T-helper 1 cell (primary cell): ENCODE data around the gene PRR20G.
"Not testable (repeated sequence)": the region's sequence is repeated elsewhere in the genome, so short reads cannot be mapped to it uniquely, and the experiment has no call there.

Experiments
- DNase-seq, 5 donors: peaks; one replicate each; pipeline ENCODE4 v3.0.0-alpha.2; 2012 to 2020
- total RNA-seq, 4 donors: gene quantifications; one replicate each; lab custom pipeline; 2026; lab: John Stamatoyannopoulos, UW

Gene PRR20G
- 0 reads per million in 4 donors for total RNA-seq

DNA sequence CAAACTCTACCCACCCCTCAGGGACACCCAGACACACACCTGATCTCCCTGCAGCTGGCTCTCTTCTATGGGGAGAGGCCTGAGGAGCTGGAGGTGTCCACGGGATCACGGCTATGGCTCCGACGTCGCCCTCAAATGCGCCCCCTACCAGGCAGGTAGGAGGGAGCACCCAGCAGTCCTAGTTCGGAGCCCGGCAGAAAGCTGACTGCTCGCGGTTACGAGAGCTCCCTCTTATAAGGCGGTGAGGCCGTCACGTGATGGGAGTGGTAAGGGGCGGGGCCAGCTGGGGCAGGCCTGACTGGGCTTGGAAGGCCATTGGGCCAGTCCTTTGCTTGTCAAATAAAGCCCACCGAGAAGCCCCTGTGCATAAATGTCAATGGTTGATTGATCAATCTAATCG is at the start of gene PRR20G:
PRR20G (minus strand) TSS at position 207 of the 400 bp plus-strand sequence. CDS start 681 bp downstream, outside the sequence.
- no peak for DNase-seq

DNA sequence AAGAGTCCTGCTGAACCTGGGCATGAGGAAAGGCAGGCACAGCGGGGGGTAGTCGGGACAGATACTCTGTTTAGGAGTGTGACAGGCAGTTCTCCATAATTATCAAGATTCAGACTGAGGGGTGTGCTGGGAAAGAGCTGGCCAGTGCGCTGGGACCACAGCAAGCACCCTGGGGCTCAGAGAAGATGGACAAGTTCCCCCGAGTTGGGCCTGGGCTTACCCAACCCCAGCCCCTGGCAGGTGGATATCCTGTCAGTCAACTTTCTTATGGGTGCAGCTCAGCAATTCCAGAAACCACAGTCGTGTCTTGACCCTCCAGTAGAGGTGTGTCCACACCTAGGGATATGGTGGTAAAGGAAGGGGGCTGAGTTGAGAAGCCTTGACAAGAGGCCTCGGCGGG is 49.2 kb upstream of the PRR20G start:
- no peak for DNase-seq

DNA sequence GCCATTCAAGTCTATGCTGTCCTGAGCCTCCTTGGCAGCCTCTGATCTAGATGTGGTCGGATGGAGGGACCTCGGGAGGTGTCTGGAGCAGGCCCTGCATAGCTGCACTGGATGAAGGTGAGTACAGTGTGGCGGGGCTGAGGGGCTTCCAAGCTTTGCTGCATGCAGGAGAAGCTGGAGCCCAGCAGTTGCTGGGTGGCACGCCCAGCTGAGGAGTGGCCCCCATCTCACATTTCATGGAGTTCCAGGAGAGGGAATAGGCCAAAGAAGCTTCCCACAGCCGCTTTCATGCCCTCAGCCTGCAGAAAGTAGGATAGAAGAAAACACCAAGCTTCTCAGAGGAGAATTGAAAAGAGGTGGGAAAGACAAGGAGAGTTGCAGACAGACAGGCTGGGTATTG is 48.3 kb upstream of the PRR20G start:
- DNase-seq, result no peak

DNA sequence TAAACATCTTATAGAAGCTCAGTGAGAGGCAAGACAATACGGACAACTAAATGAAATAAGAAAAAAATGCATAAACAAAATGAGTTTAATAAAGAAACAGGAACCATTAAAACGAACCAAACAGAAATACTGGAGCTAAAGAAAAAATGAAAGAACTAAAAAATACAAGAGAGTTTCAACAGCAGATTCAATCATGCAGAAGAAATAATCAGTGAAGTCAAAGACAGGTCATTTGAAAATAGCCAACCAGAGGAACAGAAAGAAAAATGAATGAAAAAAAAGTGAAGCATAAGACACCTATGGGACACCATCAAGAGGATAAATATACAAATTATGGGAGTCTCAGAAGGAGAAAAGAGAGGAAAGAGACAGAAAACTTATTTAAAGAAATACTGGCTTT is 42.5 kb upstream of the PRR20G start:
- no peak for DNase-seq

DNA sequence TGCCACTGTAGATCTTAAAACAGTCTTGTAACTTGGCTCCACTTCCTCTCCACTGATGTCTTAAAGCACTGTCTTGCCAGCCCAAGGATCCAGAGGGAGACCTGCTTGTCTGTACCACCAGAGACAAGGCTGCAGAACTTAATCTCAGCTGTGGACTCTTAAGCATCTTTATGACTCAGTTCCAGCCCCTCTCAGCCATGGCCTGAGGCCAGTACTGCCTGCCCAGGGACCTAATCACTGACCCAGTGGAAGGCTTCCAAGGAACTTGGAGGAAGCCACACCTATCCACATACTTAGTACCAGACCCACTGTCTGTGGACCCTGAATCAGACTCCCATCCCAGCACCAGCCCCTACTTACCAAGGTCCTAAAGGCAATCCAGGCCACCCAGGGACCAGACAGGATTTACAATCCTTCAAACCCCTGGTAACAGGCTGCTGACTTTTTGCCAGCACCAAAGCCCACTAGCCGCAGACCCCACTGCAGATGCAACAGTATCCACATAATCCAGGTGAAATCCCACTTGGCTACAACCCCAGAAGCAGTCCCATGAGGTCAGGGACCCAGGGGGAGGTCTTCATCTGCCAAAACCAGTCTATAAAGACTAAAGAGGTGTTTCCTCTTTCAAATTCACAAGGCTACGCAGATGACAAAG is 41.9 kb upstream of the PRR20G start:
- DNase-seq, result no peak

DNA sequence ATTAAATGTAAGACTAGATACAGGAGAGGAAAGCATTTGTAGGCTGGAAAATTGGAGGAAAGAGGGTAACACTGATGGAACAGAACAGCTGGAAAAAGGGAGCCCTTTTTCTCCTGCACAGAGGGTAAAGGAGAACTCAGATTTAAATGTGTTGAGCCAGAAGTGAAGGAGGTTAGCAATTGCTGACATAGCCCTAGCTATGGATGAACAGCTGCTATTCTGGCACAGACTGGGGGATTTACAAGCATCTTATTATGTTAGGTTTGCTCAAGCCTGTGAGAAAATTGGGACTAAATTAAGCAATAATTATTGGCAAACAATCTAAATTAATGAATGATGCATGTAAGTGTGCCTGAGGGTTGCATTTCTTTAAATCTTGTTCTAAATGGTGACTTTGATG is 40.6 kb upstream of the PRR20G start:
- DNase-seq, result no peak

DNA sequence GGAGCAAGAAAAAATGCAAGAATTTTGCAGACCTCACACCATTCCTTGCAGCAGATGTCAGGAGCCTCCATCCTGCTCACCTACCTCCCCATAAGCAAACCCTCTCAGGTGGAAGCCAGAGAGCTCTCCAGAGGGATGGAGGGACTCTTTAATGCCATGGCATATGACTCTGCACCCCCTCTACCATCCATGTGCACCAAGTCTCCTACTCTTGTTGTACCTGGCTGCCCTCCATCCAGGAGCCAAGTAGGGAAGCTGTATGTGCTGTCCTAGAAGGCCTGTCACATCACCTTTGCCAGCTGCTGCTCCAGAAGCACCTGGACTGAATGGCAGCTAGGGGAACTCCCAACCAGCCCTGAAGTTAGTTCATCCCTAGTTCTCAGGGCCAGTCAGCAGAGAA is 38.5 kb upstream of the PRR20G start:
- no peak for DNase-seq

DNA sequence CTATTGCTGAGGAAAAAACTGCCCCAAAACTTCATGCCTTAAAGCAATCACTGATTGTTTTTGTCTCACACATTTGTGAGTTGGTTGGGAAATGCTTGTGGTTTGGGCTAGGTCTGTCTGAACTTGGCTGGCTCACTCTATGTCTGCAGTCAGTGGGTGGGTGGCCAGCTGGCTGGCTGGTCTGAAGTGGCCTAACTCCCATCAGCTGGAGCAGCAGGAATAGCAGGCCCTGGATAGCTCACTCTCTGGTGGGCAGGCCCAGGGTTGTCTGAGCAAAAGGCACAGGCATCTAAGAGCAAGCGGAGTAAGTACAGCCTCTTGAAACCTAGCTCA is 37.7 kb upstream of the PRR20G start:
- no peak for DNase-seq

DNA sequence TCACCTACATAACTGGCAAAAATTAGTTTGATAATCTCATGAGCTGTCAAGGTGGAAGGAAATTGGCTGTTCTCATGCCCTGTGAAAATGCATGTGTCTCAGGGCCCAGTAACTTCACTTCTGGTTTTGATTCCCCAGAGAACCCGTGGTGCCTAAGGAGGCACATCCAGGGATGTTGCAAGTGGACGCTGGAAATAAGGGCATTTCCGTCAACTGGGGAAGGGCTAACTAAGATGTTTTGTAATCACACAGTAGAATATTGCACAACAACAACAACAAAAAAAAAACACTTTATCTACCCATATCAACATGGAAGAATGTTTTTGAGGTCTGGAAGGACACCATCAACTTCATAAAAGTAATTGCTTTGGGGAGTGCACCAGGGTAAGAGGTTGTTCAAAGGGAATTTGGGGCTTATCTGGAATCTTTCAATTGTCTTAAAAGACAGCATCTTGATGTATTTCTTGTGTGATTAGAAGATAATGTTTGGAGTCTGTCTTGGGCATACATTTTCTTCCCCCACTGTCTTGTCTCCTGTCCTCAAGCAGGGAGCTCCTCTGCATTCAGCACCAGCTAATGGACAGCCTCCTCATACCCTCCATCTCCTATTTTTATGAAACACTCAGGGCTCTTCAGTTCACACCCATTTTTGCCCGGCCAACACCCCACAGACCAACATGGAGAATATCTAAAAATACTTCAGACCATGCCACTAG is 37.2 kb upstream of the PRR20G start:
- DNase-seq, result no peak

DNA sequence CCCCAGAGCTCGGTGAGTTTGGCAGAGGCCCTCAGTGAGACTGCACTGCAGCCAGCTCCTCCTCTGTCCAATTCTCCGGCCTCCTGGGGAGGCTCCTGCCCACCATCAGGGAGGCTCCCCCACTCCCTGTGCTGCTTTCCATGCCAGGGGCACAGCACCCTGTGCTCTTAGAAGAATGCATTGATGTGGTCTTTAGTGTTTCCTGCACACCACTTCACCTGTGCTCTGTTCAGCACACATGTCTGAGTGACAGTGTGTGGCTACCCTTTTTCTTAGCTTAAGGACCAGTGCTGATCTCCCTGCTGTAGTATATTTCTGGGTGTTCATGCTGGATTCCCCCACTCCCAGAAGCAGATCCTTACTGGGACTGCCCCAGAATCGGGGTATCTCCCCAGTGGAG is 36.2 kb upstream of the PRR20G start:
- DNase-seq, result no peak

DNA sequence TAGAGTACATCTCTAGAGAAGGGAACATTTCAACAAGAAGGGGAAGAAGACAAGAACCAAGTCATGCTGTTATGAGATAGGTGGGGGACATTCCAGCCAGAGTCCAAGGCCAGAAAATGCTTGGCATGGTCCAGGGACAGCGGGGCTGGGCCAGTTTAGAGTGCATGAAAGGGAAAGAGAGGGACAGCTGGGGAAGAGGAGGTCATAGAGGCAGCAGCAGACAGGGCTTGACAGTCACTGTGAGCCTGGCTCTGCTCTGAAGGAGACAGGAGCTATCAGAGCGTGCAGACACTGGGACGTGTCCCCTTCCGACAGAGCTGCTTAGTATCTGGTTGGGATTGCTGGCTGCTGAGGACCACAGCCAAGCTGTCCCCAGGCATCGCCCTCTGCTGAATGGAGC is 35.7 kb upstream of the PRR20G start:
- no peak for DNase-seq

DNA sequence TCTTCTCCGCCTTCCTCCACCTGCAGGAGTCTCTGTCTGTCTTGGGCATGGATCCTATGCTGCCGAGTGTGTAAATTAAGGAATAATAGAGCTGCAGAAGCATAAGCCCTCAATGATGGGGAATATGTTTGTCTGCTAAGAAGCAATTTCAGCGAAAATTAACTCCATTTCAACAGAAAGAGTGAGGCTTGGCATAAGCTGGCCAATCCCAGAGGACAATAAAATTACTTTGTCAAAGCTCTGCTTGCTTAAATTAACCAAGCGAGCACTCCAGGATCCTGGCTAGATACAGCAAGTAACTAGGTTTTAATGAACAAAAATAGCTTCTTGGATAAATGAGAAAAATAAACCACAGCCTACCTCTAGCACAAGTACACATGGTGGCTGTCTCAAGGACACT is 33.5 kb upstream of the PRR20G start:
- DNase-seq, result no peak

DNA sequence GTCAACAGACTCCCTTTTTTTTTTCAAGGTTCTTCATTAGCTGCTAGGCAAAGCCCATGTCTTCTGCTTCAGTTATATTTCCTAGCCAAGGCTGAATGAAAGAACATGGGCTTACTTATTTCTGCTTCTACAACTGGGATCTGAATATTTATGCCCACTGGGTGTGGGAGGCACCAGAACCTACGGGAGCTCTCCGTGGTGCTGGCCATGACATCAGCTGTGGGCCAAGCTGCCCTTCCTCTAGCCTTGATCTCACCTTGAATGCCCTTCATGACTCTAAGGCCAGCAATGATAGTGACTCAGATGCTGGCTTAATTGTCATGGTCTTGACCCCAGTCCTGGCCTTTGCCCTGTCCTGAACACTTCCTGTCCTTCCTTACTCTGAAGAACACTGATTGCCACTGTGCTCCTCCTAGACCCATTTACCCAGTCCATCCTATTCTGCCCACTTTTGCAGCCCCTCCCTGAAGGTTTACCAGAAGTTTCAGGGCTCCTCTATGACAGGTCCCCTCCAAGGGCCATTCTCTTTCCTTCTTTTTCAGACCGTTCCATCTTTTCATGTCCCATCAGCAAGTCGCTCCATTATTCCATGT is 32.8 kb upstream of the PRR20G start:
- no peak for DNase-seq

DNA sequence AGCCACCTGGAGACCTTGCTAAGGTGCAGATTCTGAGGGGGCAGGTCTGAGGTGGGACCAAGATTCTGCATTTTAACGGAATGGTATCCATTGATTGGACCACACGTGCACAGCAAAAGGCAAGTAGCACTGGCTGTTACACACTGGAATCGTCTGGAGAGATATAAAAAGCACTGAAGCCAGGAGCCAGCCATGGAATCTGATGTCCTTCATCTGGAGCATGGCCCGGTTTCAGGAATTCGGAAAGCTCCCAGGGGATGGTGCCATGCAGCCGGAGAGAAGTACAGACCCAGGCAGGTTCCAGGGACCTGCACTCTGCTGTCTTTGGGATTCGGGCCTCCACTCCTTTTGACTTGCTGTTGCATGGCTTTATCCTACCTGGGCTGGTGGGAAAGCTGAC is 28.8 kb upstream of the PRR20G start:
- no peak for DNase-seq

DNA sequence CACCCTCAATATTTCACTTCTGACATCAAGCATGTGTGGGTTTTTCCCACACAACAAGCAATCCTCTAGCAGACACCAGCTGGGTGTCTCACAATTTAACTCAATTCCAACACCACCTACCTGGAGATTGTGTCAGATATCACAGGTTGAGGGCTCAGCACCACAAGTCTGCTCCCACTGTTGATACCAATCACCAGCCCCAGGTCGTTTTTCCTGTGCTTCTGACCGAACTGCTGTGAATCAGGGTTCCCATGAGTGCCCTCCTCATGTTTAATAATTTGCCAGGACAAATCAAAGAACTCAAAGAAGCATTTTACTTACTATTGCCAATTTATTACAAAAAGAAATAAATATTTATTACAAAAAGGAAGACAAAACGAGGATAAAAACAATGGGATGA is 25.0 kb upstream of the PRR20G start:
- DNase-seq, result no peak

DNA sequence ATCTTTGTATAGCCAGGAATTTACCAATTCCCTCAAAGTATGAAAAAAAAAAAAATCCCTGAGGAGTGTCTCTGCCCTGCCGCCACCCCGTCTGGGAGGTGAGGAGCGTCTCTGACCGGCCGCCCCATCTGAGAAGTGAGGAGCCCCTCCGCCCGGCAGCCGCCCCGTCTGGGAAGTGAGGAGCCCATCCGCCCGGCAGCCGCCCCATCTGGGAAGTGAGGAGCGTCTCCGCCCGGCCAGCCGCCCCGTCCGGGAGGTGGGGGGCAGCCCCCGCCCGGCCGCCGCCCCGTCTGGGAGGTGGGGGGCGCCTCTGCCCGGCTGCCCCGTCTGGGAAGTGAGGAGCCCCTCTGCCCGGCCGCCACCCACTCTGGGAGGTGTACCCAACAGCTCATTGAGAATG is 21.0 kb upstream of the PRR20G start:
- not testable (repeated sequence) for DNase-seq

DNA sequence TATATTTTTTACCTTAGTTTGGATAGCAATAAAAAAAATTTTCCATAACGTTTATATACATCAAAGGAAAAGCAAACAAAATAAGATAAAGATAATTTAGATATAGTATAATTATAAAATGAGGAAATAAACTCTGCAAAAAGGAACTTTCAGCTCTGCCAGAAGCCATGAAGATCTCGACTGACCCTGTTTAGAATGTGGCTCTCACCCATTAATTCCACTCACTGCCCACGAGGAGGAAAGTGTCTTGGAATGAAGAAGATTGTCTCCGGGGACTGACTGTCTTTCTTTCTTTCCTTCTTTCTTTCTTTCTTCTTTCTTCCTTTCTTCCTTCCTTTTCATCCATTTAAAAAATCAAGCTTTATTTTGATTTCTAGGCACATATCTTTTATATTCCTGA is 20.1 kb upstream of the PRR20G start:
- no peak for DNase-seq

DNA sequence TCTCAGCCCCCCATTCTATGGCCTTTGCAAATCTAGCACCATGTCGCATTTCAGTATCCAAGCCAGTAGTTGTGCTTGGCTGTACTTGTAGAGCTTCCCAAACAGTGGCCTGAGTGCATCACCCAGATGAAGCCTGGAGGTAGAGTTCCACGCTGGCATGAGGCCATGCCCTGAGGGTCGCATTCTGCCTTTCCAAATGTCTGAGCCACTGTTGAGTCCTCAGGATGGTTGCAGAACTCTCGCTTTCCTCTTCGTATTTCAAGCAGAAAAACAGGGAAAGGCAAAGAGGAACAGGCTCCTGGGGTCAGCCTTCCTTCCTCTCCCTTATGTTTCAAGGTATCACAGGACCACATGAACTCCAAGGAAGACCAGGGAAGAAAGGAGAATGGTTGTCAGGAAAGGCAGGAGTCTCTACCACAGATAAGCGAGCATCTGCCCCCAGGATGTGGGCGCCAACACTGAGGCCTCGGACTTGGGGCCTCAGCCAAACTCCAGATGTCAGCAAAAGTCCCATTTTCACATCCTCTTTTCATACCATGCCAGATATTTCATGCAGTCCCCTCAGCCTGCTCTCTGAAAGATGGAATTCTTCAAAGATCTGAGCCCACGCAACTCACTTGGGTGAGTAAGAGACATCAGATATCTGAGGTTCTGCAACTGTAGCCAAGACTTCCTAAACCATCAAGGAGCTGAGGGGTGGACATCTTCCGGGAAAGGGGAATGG is 19.4 kb upstream of the PRR20G start:
- DNase-seq, result no peak

DNA sequence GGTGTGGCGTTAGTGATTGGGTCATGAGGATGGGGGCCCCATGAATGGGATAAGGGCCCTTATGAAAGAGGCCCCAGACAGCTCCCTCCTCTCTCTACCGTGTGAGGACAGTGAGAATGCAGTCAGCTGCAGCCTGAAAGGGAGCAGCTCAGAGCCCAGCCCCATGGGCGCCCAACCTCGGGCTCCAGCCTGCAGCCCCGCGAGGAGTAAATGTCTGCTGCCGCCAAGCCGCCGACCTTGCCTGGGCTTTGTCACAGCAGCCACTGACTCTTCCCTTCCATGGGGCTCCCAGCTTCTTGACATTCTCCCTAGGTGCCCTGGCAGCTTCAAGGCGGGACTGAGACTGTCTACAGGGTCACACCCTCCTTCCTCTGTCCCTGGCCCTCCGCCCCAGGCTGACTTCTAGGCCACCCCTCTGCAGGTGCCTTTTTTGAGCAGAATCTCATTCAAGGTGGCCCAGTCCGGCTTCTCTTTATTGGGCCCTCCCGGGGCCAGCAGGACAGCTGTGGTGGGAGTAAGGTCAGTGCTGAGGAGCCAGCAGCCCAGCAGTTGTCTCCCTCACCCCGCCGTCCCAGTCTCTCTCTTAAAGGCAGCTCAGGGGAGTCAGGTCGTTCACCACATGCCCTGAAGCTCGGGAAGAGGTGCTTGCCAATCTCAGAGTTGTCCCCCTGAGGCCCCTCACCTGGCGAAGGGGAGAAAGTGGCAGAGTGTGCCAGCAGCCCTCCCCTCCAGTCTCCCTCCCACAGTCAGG is 18.7 kb upstream of the PRR20G start:
- no peak for DNase-seq

DNA sequence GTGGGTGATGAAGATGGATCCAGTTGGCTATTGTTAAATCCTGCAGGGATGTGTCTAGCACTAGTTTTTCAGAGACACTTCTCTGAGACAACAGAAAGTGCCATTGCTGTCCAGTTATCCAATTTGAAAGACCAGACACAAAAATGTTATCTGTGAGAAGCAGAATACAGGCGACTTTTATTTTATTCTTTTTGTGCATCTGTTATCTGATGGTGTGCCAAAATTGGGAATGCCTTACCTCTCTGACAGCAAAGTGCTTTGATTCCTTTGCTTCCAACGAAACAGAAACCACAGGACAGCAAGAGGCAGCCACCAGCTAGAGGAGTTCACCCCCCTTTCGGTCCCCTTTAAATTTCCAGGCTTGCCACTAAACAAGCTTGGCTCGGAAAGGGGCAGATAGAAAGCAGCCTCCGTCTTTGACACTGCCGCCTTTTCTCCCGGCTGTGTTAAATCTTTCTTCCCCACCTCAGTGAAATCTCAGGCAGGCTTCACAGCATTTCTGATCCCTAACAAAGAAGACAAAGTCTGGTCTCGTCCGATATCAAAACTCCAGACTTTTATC is 17.7 kb upstream of the PRR20G start:
- DNase-seq, result no peak

DNA sequence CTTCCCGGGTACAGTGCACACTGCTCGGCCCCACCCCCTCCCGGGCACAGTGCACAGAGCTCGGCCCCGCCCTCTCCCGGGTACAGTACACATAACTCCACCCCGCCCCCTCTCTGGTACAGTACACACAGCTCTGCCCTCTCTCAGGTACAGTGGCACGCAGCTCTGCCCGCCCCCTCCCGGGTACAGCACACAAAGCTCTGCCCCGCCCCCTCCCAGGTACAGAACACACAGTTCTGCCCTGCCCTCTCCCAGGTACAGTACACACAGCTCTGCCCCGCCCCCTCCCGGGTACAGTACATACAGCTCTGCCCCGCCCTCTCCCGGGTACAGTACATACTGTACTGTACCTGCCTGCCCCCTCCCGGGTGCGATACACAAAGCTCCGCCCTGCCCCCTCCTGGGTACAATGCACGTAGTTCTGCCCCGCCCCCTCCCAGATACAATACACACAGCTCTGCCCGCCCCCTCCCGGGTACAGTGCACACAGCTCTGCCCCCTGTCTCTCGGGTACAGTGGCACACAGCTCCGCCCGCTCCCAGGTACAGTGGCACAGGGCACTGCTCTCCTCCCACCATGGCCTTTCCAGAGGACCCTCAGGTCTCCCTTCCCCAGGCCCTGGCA is 16.4 kb upstream of the PRR20G start:
- no peak for DNase-seq

DNA sequence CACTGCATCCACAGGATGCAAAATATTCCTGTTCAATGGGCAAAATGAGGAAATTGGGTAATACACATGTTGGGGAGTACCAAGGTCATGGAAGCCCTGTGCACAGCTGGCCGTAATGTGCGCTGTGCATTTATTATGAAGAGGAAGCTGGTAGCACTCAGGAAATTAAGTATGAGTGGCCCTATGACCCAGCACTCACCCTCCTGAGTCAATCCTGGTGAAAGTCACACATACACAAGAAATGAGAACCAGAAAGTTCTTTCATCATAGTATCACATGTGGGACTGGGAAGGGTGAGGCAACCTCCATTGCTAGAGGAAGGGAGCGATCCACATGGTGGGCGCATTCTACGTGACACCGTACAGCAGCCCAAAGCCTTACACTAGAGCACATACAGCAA is 11.4 kb upstream of the PRR20G start:
- DNase-seq, result no peak
